H1 (cell line): Measurements from ENCODE around the gene ASZ1. TPM values are rescaled to one million over a fixed set of nuclear protein-coding genes. Genes with fewer than 3 reads are reported as not detected.

Source experiments
- CTCF ChIA-PET: fragments of 300-600 bp; sonication (Branson Sonifier 250); formaldehyde crosslinking; loops from one replicate; lab custom pipeline; 2021; ENCODE audit not compliant: partially characterized antibody; lab: Charles Lee
- POLR2A ChIA-PET: fragments of 300-600 bp; sonication (Branson Sonifier 250); formaldehyde crosslinking; loops from one replicate; lab custom pipeline; 2021; ENCODE audit warnings: inconsistent platforms; ENCODE audit not compliant: partially characterized antibody; lab: Charles Lee
- DNase-seq, 2 experiments: peaks; one replicate each; pipeline versions ENCODE4 v3.0.0 to v3.0.0-alpha.2; 2010 to 2022; ENCODE audit warnings: low spot score in 2 of 2, low read depth in 1 of 2, mixed read lengths in 1 of 2
- FAIRE-seq: peaks from 2 replicates; lab custom pipeline; 2011; peaks lifted over from hg19 to GRCh38; lab: Jason Lieb, UNC
- H2AFZ ChIP-seq: 2 replicates; pipeline ENCODE4 v1.8.1; 2012; ENCODE audit warnings: low read length, inconsistent platforms
- H2AK5ac ChIP-seq: 2 replicates; pipeline ENCODE4 v1.6.1; 2013; ENCODE audit warnings: low read depth, low read length
- H2BK120ac ChIP-seq: replicated peaks from 2 replicates; pipeline ENCODE3; 2013; ENCODE audit warnings: low read depth, low read length, inconsistent platforms
- H2BK12ac ChIP-seq: 2 replicates; pipeline ENCODE4 v1.6.1; 2013; ENCODE audit warnings: low read depth, low read length
- H2BK15ac ChIP-seq: 2 replicates; pipeline ENCODE4 v1.6.1; 2013; ENCODE audit warnings: low read length
- H2BK20ac ChIP-seq: 2 replicates; pipeline ENCODE4 v1.6.1; 2013; ENCODE audit warnings: low read length
- H2BK5ac ChIP-seq: 2 replicates; pipeline ENCODE4 v1.6.1; 2013; ENCODE audit warnings: low read depth, low read length
- H3K14ac ChIP-seq: 2 replicates; pipeline ENCODE4 v1.6.1; 2013; ENCODE audit warnings: inconsistent platforms; ENCODE audit not compliant: insufficient read length
- H3K18ac ChIP-seq: 2 replicates; pipeline ENCODE4 v1.6.1; 2013; ENCODE audit warnings: low read length; ENCODE audit errors: extremely low read depth
- H3K23ac ChIP-seq: 2 replicates; pipeline ENCODE4 v1.6.1; 2013; ENCODE audit warnings: inconsistent platforms; ENCODE audit not compliant: insufficient read length
- H3K23me2 ChIP-seq: 2 replicates; pipeline ENCODE4 v1.6.1; 2013; ENCODE audit warnings: low read depth, low read length
- H3K27ac ChIP-seq: 2 replicates; pipeline ENCODE4 v1.6.1; 2011; ENCODE audit warnings: low read depth, low read length, inconsistent platforms
- H3K27me3 ChIP-seq, 4 experiments: replicated peaks in 1 of 4; 1 replicate in 1 of 4; 2 replicates in 3 of 4; pipeline versions ENCODE4 v1.6.1 to v1.8.1; 2011 to 2013; ENCODE audit warnings: low read length in 3 of 4, mild to moderate bottlenecking in 3 of 4, inconsistent platforms in 2 of 4, mixed read lengths in 2 of 4, moderate library complexity in 1 of 4; ENCODE audit not compliant: control insufficient read depth in 3 of 4, insufficient read depth in 3 of 4; ENCODE audit errors: extremely low read depth in 1 of 4
- H3K36me3 ChIP-seq, 4 experiments: 2 replicates each; pipeline versions ENCODE4 v1.6.1 to v1.8.1; 2011 to 2013; ENCODE audit warnings: mild to moderate bottlenecking in 4 of 4, low read length in 3 of 4, moderate library complexity in 2 of 4, control low read depth in 1 of 4, inconsistent platforms in 1 of 4; ENCODE audit not compliant: insufficient read depth in 4 of 4, control insufficient read depth in 2 of 4
- H3K4ac ChIP-seq: replicated peaks from 2 replicates; pipeline ENCODE3; 2013; ENCODE audit warnings: low read length, low read depth, mixed read lengths, inconsistent platforms; ENCODE audit not compliant: insufficient read length
- H3K4me1 ChIP-seq, 4 experiments: replicated peaks in 1 of 4; 1 replicate in 1 of 4; 2 replicates in 3 of 4; pipeline versions ENCODE4 v1.6.1 to v1.8.1; 2011 to 2013; ENCODE audit warnings: low read length in 3 of 4, inconsistent platforms in 2 of 4, mixed read lengths in 1 of 4; ENCODE audit not compliant: insufficient read depth in 4 of 4, control insufficient read depth in 3 of 4
- H3K4me2 ChIP-seq, 2 experiments: 2 replicates each; pipeline versions ENCODE4 v1.6.1 to v1.8.1; 2011 to 2013; ENCODE audit warnings: low read depth in 2 of 2, low read length in 2 of 2, control low read depth in 1 of 2, inconsistent platforms in 1 of 2, mild to moderate bottlenecking in 1 of 2; ENCODE audit not compliant: insufficient read depth in 1 of 2
- H3K4me3 ChIP-seq, 4 experiments: fragments of 200-600, 300-600 bp in 1 of 4; sonication (generic), shearing (Covaris generic), sonication (Bioruptor Twin) in 1 of 4; 2 replicates each; pipeline versions ENCODE4 v1.5.1 to v1.8.1; 2011 to 2016; ENCODE audit warnings: low read length in 4 of 4, low read depth in 3 of 4, control low read depth in 2 of 4, inconsistent platforms in 2 of 4, mild to moderate bottlenecking in 2 of 4, mixed read lengths in 1 of 4, moderate library complexity in 1 of 4; ENCODE audit not compliant: insufficient read depth in 2 of 4; ENCODE audit errors: extremely low read depth in 1 of 4
- H3K56ac ChIP-seq: replicated peaks from 2 replicates; pipeline ENCODE3; 2013; ENCODE audit warnings: low read depth, mild to moderate bottlenecking, mixed read lengths, low read length, inconsistent platforms; ENCODE audit not compliant: insufficient read length
- H3K79me1 ChIP-seq: 2 replicates; pipeline ENCODE4 v1.6.1; 2013; ENCODE audit warnings: low read depth, low read length, control low read depth
- H3K79me2 ChIP-seq, 2 experiments: 2 replicates each; pipeline versions ENCODE4 v1.6.1 to v1.8.1; 2012 to 2013; ENCODE audit warnings: low read length in 2 of 2, mild to moderate bottlenecking in 2 of 2, inconsistent platforms in 1 of 2; ENCODE audit not compliant: insufficient read depth in 2 of 2, control insufficient read depth in 1 of 2
- H3K9ac ChIP-seq, 4 experiments: replicated peaks in 1 of 4; 1 replicate in 1 of 4; 2 replicates in 3 of 4; pipeline versions ENCODE4 v1.6.1 to v1.8.1; 2011 to 2013; ENCODE audit warnings: low read depth in 3 of 4, low read length in 3 of 4, control low read depth in 2 of 4, mild to moderate bottlenecking in 2 of 4, moderate library complexity in 2 of 4, inconsistent platforms in 1 of 4; ENCODE audit errors: extremely low read depth in 1 of 4
- H3K9me3 ChIP-seq, 2 experiments: 2 replicates each; pipeline versions ENCODE4 v1.6.1 to v1.8.1; 2012 to 2013; ENCODE audit warnings: mild to moderate bottlenecking in 2 of 2, moderate library complexity in 2 of 2, control low read depth in 1 of 2, inconsistent platforms in 1 of 2, low read depth in 1 of 2, low read length in 1 of 2, mixed read lengths in 1 of 2; ENCODE audit not compliant: insufficient read depth in 2 of 2
- H4K20me1 ChIP-seq, 2 experiments: replicated peaks in 1 of 2; 2 replicates each; pipeline versions ENCODE3 to v1.8.1; 2011 to 2013; ENCODE audit warnings: inconsistent platforms in 2 of 2, low read length in 2 of 2, mild to moderate bottlenecking in 1 of 2; ENCODE audit not compliant: insufficient read depth in 2 of 2, control insufficient read depth in 1 of 2
- H4K5ac ChIP-seq: 2 replicates; pipeline ENCODE4 v1.6.1; 2013; ENCODE audit warnings: low read length, low read depth, mixed read lengths, inconsistent platforms; ENCODE audit not compliant: insufficient read length
- H4K8ac ChIP-seq: 2 replicates; pipeline ENCODE4 v1.8.0; 2013; ENCODE audit warnings: mild to moderate bottlenecking, moderate library complexity, low read length, inconsistent platforms; ENCODE audit not compliant: insufficient read depth; ENCODE audit errors: extremely low read depth
- H4K91ac ChIP-seq: replicated peaks from 2 replicates; pipeline ENCODE3; 2013; ENCODE audit warnings: low read length, mixed read lengths, inconsistent platforms; ENCODE audit not compliant: insufficient read length
- CREB1 ChIP-seq: IDR thresholded peaks from 2 replicates; pipeline ENCODE4 v1.6.1; 2012; ENCODE audit warnings: inconsistent platforms
- JUND ChIP-seq: IDR thresholded peaks from 2 replicates; pipeline ENCODE4 v1.6.1; 2011; ENCODE audit warnings: mild to moderate bottlenecking, improper control_type of control experiment, low read length
- KDM1A ChIP-seq: fragments of 200-600, 300-600 bp; sonication (generic); IDR thresholded peaks from 2 replicates; pipeline ENCODE4 v1.7.1; 2016; ENCODE audit warnings: mild to moderate bottlenecking, low read length, borderline replicate concordance
- KDM4A ChIP-seq: IDR thresholded peaks from one replicate; pipeline ENCODE4 v1.7.1; 2012; ENCODE audit warnings: low read depth, mild to moderate bottlenecking, moderate library complexity, low read length, inconsistent platforms; ENCODE audit not compliant: severe bottlenecking
- PHF8 ChIP-seq: fragments of 200-600 bp; sonication (generic); conservative IDR thresholded peaks from 2 replicates; pipeline ENCODE4 v1.7.1; 2012; ENCODE audit warnings: low read depth, mild to moderate bottlenecking, inconsistent platforms, low read length, moderate library complexity
- RBBP5 ChIP-seq: IDR thresholded peaks from 2 replicates; pipeline ENCODE4 v1.7.1; 2012; ENCODE audit warnings: low read depth, mild to moderate bottlenecking, inconsistent platforms, low read length, moderate library complexity, borderline replicate concordance
- RFX5 ChIP-seq: IDR thresholded peaks from 2 replicates; pipeline ENCODE4 v1.6.1; 2011; ENCODE audit warnings: low read depth, low read length, improper control_type of control experiment, borderline replicate concordance
- RXRA ChIP-seq: IDR thresholded peaks from 2 replicates; pipeline ENCODE4 v1.6.1; 2011; ENCODE audit warnings: low read depth, mild to moderate bottlenecking, low read length, moderate library complexity; ENCODE audit not compliant: insufficient read depth
- TCF12 ChIP-seq: IDR thresholded peaks from 2 replicates; pipeline ENCODE4 v1.6.1; 2011; ENCODE audit warnings: low read depth, mild to moderate bottlenecking, low read length
- WGBS, 2 experiments: shearing (Covaris generic) in 1 of 2; methylation state at CpG; one replicate each; pipeline versions ENCODE4 v1.1.6 to v1.1.7; 2013 to 2015; ENCODE audit warnings: low lambda C conversion rate in 2 of 2, mixed read lengths in 2 of 2, inconsistent platforms in 1 of 2, low coverage in 1 of 2, missing lambda C conversion rate in 1 of 2; ENCODE audit not compliant: insufficient replicate concordance in 2 of 2, insufficient coverage in 1 of 2, insufficient read length in 1 of 2; ENCODE audit errors: extremely low coverage in 1 of 2, missing lambda C conversion rate in 1 of 2; 5-methylcytosine and 5-hydroxymethylcytosine counted together
- polyA plus RNA-seq, 7 experiments: library from polyadenylated mRNA; depleted of rRNA in 3 of 7; stranded (reverse) in 5 of 7; unstranded in 2 of 7; fragments of >200 nt in 5 of 7; fragments of 200-250 nt in 2 of 7; gene quantifications; 1 replicate in 5 of 7; 2 replicates in 1 of 7; 4 replicates in 1 of 7; pipeline versions ENCODE4 v1.2.1 to v1.2.3, GENCODE V29; 2011 to 2013; ENCODE audit warnings: missing spikeins in 2 of 7, mixed read lengths in 2 of 7
- total RNA-seq: library from RNA; stranded (reverse); fragmentation: NEBNext Ultra II Directional; extraction: Animal tissue kit (Norgen Biotek cat#: 25700); gene quantifications from 2 replicates; pipeline ENCODE4 v1.2.1, GENCODE V29; 2021

The ASZ1 gene
- total and polyA plus RNA-seq, 2 of the 8 experiments (the other 6 are each of a cell fraction or from before 2014, with no cell fraction given): not detected

- Histone ChIP-seq H2BK5ac (no peak overlapping the region), H3K4me1 (no peaks in the 10 kb centered on the region), H2AK5ac (no peak overlapping the region), H4K8ac (no peak overlapping the region), H2BK12ac (no peak overlapping the region), H3K23me2 (no peaks in the 10 kb centered on the region), H3K4me2 (no peak overlapping the region), H4K20me1 (no peaks in the 10 kb centered on the region), H3K9ac (no peak overlapping the region), H3K4ac (no peak overlapping the region)
- FAIRE-seq: no peak
- WGBS, 2 experiments: 93% methylated on average over 3 of the region's 3 CpGs; no CpG with 5 or more reads in 1 of the 2 experiments
- ChIA-PET CTCF (interaction anchor here (1.8 kb wide), 2 partner anchors 11 to 15 kb away, joined by 4 to 11 read pairs; no protein-coding TSS in a partner anchor), POLR2A (no interaction called here)
- TF ChIP-seq JUND (no peak), RXRA (no peak), KDM4A (no peak), CREB1 (no peak), RBBP5 (no peak), TCF12 (no peak), KDM1A (no peak), RFX5 (no peak), PHF8 (no peak)
- TF ChIP-seq, all 59 proteins: peak for 0
- H2BK20ac ChIP-seq: no peak overlapping the region
- DNase-seq: no peak
- no peak overlapping the region for H2AFZ ChIP-seq
- H2BK120ac ChIP-seq: no peak overlapping the region
- no peak overlapping the region for H3K18ac ChIP-seq
- no peak overlapping the region for H3K23ac ChIP-seq
- no peaks in the 10 kb centered on the region for H3K9me3 ChIP-seq
- no peaks in the 10 kb centered on the region for H3K79me1 ChIP-seq
- H2BK15ac ChIP-seq: no peak overlapping the region
- no peak overlapping the region for H4K5ac ChIP-seq
- no peaks in the 10 kb centered on the region for H3K79me2 ChIP-seq
- no peaks in the 10 kb centered on the region for H3K36me3 ChIP-seq
- H4K91ac ChIP-seq: no peak overlapping the region
- no peak overlapping the region for H3K56ac ChIP-seq
- no peak overlapping the region for H3K4me3 ChIP-seq
- H3K14ac ChIP-seq: no peak overlapping the region
- no peaks in the 10 kb centered on the region for H3K27me3 ChIP-seq
- no peak overlapping the region for H3K27ac ChIP-seq
These were observed 37.4 kb downstream of the ASZ1 start for GRCh38 chr7:117389871-117390270.
